HG03565 (cell line): Measurements from ENCODE around the gene PYGL.
A peak's percentile ranks its signal among the peaks of the same experiment; 100 is the strongest.

ENCODE experiments used
- ATAC-seq: cut with Tn5 transposase; IDR thresholded peaks from one replicate; pipeline ENCODE4 v1.9.1; 2021; ENCODE audit warnings: mild to moderate bottlenecking, moderate library complexity; ENCODE audit not compliant: unreplicated experiment

Gene PYGL

DNA sequence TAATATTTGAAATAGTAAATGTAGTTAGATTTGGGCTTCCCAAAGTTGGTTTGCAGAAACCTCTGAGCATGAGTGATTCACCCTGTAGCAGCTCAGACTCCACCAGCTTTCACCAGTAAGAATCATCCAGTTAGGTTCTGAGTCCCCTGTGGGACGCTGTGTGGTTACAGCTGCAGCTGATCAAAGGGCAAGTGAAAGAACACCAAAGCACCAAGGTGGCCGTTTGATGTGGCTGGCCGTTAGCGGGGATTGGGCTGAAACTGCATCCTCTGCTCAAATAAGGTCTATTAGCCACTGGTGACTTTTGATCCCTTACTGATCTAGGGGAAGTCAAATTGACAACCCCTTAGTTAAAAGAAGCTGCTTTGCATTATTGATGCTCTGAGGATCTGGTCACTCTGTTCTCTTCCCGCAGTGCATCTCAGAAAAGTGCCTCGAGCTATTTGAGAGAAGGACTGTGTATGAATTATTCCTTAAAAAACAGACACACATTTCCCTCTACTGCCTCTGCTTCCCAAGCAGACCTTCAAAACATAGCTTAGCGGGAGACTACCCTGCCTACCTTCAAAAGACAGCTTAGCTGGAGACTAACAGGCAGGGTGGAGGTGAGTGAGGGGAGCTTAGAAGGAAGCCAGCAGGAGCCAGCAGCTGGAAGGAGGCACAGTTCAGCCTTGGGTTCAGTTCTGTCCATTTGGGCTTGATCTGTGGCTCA is 68.8 kb downstream of the PYGL start:
- peak; percentile 97 for ATAC-seq

DNA sequence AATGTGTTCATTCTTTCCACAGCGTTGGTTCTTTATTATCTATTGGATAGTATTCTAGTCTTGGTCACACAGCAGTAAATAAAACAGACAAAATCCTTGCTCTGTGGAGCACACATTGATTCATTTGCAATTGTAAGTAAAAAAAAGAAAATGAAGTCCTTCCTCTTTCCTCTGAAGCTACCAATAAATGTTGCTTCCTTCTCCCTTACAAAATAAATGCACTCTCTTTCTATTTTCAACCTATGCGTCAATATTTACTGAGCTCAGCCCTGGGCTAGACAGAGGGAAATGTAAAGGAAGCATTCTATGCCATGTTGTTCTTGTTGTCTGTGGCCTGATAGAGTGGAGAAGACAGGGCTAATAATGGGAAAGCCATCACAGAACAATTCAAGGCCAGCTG is 69.5 kb downstream of the PYGL start:
- no peak for ATAC-seq

- ATAC-seq = no peak
These were observed 72.2 kb downstream of the PYGL start, which contains the start of gene ABHD12B for GRCh38 chr14:50871914-50872732. Gene ABHD12B, plus strand, starts transcription at chr14:50872053. Its CDS starts 122 bp downstream, at chr14:50872175.

DNA sequence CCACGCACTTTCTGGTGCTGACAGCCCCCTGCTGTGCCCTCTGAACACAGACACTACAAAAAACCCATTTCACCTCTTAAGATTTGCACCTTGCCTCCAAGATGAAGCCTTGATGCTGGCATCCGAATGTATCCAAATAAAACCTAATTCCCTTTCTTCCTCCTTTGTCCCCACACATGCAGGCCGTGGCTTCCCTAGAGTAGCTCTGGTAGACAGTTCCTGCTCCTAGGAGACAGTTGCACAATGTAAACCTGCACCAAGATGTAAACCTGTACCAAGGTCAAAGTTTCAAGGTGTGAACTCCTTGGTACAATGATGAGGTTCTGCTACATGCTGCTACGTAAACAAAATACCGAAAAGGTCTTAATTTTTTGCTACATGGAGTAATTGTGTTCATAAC is 73.1 kb downstream of the PYGL start:
- no peak for ATAC-seq

GRCh38 chr14:50865391-50866076 is 78.7 kb downstream of the PYGL start:
- no peak for ATAC-seq

DNA sequence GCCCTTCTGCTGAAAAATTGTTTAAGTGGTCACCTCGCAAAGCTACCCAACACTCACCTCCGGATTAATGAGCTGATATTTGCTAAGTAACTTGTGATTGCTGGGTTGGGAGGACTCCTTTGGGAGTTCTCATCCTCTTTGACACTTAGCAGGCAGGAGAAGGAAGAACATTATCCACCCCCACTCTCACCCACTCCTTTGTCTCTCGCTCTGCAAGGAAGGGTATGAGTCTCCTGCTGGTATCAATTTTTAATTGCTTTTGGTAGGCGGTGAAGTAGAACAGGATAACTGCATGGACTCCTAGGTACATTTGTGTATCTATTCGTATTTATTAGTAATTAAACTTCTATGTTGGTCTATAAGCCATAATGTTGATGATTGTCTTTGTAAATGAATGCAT is 79.3 kb downstream of the PYGL start:
- no peak for ATAC-seq

GRCh38 chr14:50864237-50864636 is 80.0 kb downstream of the PYGL start:
- no peak for ATAC-seq

DNA sequence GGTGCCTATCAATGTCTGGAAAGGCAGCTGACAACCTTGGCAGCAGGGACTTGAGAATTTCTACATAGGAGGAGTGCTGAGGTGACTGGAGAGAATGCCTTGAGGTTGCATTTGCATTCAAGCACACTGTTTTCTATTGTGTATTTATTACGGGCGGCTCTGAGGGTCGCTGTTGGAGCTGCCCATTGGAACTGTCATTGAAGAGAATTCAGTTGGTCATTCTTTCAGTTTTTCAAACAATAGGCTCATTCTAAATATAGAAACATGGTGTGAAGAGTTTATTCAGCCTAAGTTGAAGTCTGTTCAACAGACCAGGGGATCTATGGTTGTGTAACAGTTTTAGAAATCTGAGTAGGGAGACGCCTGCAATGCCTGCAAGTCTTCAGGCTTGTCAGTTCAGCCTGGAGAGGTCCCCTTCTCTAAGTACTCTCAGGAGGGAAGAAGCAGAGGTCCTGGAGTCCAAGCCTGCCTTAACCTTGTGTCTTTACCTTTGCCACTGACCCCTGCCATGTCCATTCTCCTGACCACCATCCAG is 82.2 kb downstream of the PYGL start:
- no peak for ATAC-seq

- no peak for ATAC-seq
These were observed 83.7 kb downstream of the PYGL start for GRCh38 chr14:50860478-50861086.

DNA sequence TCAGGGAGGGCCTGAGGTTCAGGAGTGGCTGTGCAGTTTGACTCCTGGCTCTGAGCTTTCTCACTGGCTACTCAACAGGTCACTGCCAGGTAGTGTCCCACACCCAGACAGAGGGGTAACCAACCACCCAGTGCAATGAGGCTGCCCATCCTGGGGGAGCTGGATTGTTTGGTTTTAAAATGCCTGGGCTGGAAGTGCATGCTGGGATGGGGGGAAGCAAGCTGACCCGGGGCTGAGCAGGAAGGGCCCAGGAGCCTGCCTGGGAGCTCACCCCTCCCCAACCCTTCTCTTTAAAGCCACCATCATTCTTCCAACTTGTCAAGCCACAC is 85.0 kb downstream of the PYGL start:
- ATAC-seq = no peak

GRCh38 chr14:50856660-50857059 is 87.6 kb downstream of the PYGL start:
- ATAC-seq = no peak

DNA sequence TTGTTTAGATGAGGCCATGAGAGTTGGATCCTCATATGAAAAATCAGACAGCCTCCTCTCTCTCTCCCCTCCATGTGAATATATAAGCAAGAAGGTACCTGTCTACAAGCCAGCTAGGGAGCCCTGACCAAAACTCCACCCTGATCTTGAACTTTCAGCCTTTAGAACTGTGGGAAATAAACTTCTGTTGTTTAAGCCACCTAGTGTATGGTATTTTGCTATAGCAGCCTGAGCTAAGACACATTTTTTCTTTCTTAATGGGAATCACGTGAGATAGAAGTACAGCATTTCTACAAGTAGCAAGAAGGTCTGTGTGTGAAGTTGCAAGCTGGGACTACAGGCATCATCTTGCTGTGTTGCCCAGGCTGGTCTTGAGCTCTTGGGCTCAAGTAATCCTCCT is 88.7 kb downstream of the PYGL start:
- ATAC-seq = no peak
